ENCODE measurements around the gene DYNC1I1. TPM values are rescaled to one million over a fixed set of nuclear protein-coding genes. Genes with fewer than 3 reads are reported as not detected.
A peak's percentile ranks its signal among the peaks of the same experiment; 100 is the strongest.

DYNC1I1 gene
- total RNA-seq, 1 donor from 2014 or later, result 4.4 TPM

GRCh38 chr7:95916573-95917297, 144.4 kb downstream of the DYNC1I1 start:
- Mint-ChIP-seq H3K4me3 (peak overlapping the region; percentile 44), H3K27me3 (ENCODE audit: low read depth) (peaks cover 40% of the 10 kb centered on the region), H3K27ac (no peak overlapping the region), H3K4me1 (peaks cover 12% of the 10 kb centered on the region), H3K36me3 (no peaks in the 10 kb centered on the region), H3K9me3 (no peaks in the 10 kb centered on the region)
- peak; percentile 59 to 92 for DNase-seq (ENCODE audit: low spot score in 2 of 2, unreplicated experiment in 2 of 2)
- peak; percentile 99 for TF ChIP-seq CTCF (IDR thresholded peaks at IDR 0.05; ENCODE audit: unreplicated experiment)

- Mint-ChIP-seq H3K4me3 (no peak overlapping the region), H3K27me3 (ENCODE audit: low read depth) (peaks cover 34% of the 10 kb centered on the region), H3K4me1 (peaks cover 12% of the 10 kb centered on the region), H3K36me3 (no peaks in the 10 kb centered on the region), H3K9me3 (no peaks in the 10 kb centered on the region), H3K27ac (no peak overlapping the region)
- TF ChIP-seq CTCF (IDR thresholded peaks at IDR 0.05; ENCODE audit: unreplicated experiment), result no peak
- no peak for DNase-seq (ENCODE audit: low spot score in 2 of 2, unreplicated experiment in 2 of 2)
Observed at GRCh38 chr7:95917634-95918033, 145.3 kb downstream of the DYNC1I1 start.

GRCh38 chr7:95919556-95919955, 147.2 kb downstream of the DYNC1I1 start:
- Mint-ChIP-seq H3K4me1 (peaks cover 12% of the 10 kb centered on the region), H3K36me3 (no peaks in the 10 kb centered on the region), H3K4me3 (no peak overlapping the region), H3K27ac (no peak overlapping the region), H3K27me3 (ENCODE audit: low read depth) (peaks cover 19% of the 10 kb centered on the region), H3K9me3 (no peaks in the 10 kb centered on the region)
- DNase-seq (ENCODE audit: low spot score in 2 of 2, unreplicated experiment in 2 of 2), result no peak
- TF ChIP-seq CTCF (IDR thresholded peaks at IDR 0.05; ENCODE audit: unreplicated experiment), result peak; percentile 58

- TF ChIP-seq CTCF (IDR thresholded peaks at IDR 0.05; ENCODE audit: unreplicated experiment), result no peak
- Mint-ChIP-seq H3K36me3 (no peaks in the 10 kb centered on the region), H3K4me3 (no peak overlapping the region), H3K27ac (no peak overlapping the region), H3K9me3 (no peaks in the 10 kb centered on the region), H3K4me1 (peaks cover 10% of the 10 kb centered on the region), H3K27me3 (ENCODE audit: low read depth) (peaks cover 3% of the 10 kb centered on the region)
- DNase-seq (ENCODE audit: low spot score in 2 of 2, unreplicated experiment in 2 of 2), result no peak
Observed at GRCh38 chr7:95921543-95921942, 149.2 kb downstream of the DYNC1I1 start.

GRCh38 chr7:95922191-95922590, 149.8 kb downstream of the DYNC1I1 start:
- no peak for TF ChIP-seq CTCF (IDR thresholded peaks at IDR 0.05; ENCODE audit: unreplicated experiment)
- Mint-ChIP-seq H3K27ac (no peak overlapping the region), H3K27me3 (ENCODE audit: low read depth) (peaks cover 2% of the 10 kb centered on the region), H3K9me3 (no peaks in the 10 kb centered on the region), H3K36me3 (no peaks in the 10 kb centered on the region), H3K4me3 (no peak overlapping the region), H3K4me1 (peaks cover 7% of the 10 kb centered on the region)
- DNase-seq (ENCODE audit: low spot score in 2 of 2, unreplicated experiment in 2 of 2), result no peak

Measured in mesothelial cell of epicardium (in vitro differentiated cells).